ENCODE results near the gene DTNB. TPM values are rescaled to one million over a fixed set of nuclear protein-coding genes. Genes with fewer than 3 reads are reported as not detected.
"Not testable (repeated sequence)": the region's sequence is repeated elsewhere in the genome, so short reads cannot be mapped to it uniquely, and the experiment has no call there.

DTNB gene
- total RNA-seq, 1 donor from 2014 or later: 30.5 TPM

DNA sequence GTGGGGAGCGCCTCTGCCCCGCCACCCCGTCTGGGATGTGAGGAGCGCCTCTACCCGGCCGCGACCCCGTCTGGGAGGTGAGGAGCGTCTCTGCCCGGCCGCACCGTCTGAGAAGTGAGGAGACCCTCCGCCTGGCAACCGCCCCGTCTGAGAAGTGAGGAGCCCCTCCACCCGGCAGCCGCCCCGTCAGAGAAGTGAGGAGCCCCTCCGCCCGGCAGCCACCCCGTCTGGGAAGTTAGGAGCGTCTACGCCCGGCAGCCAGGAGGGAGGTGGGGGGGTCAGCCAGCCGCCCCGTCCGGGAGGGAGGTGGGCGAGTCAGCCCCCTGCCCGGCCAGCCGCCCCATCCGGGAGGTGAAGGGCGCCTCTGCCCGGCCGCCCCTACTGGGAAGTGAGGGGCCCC is 39.6 kb downstream of the DTNB start:
- H3K27me3 Mint-ChIP-seq; intact Hi-C loops (cut with micrococcal nuclease); DNase-seq: not testable (repeated sequence)

DNA sequence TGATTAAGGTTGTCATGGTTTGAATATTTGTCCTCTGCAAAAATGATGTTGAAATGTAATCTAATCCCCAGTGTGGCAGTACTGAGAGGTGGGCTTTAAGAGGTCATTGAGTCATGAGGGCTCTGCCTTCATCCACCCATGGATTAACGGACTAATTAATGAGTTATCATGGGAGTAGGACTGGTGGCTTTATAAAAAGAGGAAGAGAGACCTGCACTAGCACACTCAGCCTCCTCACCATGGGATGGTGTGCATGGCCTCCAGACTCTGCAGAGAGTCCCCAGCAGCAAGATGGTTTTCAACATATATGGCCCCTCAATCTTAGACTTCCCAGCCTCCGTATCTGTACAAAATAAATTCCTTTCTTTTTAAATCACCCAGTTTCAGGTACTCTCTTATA is 41.0 kb downstream of the DTNB start:
- H3K27ac Mint-ChIP-seq: no peak overlapping the region
- H3K4me1 Mint-ChIP-seq: no peaks in the 10 kb centered on the region
- intact Hi-C loops (cut with micrococcal nuclease): no loop called here
- no peaks in the 10 kb centered on the region for H3K27me3 Mint-ChIP-seq
- no peaks in the 10 kb centered on the region for H3K9me3 Mint-ChIP-seq
- H3K4me3 Mint-ChIP-seq: no peak overlapping the region
- no peak for DNase-seq
- peaks cover 5% of the 10 kb centered on the region for H3K36me3 Mint-ChIP-seq (ENCODE audit: low read depth)

More for the DNA sequence above, 39.6 kb downstream of the DTNB start:
- H3K36me3 Mint-ChIP-seq (ENCODE audit: low read depth); H3K27ac Mint-ChIP-seq; H3K4me3 Mint-ChIP-seq; H3K9me3 Mint-ChIP-seq; H3K4me1 Mint-ChIP-seq: not testable (repeated sequence)

GRCh38 chr2:25624635-25625034 is 48.7 kb downstream of the DTNB start:
- H3K4me3 Mint-ChIP-seq: no peak overlapping the region
- H3K27me3 Mint-ChIP-seq: no peaks in the 10 kb centered on the region
- H3K4me1 Mint-ChIP-seq: no peaks in the 10 kb centered on the region
- intact Hi-C loops (cut with micrococcal nuclease): no loop called here
- H3K9me3 Mint-ChIP-seq: no peaks in the 10 kb centered on the region
- H3K36me3 Mint-ChIP-seq (ENCODE audit: low read depth): peaks cover 19% of the 10 kb centered on the region
- DNase-seq: no peak
- no peak overlapping the region for H3K27ac Mint-ChIP-seq

- H3K27ac Mint-ChIP-seq: no peak overlapping the region
- peaks cover 19% of the 10 kb centered on the region for H3K36me3 Mint-ChIP-seq (ENCODE audit: low read depth)
- no peaks in the 10 kb centered on the region for H3K9me3 Mint-ChIP-seq
- H3K4me1 Mint-ChIP-seq: no peaks in the 10 kb centered on the region
- intact Hi-C loops (cut with micrococcal nuclease): no loop called here
- H3K27me3 Mint-ChIP-seq: no peaks in the 10 kb centered on the region
- no peak overlapping the region for H3K4me3 Mint-ChIP-seq
- DNase-seq: no peak
Observed at GRCh38 chr2:25623361-25623760, 50.0 kb downstream of the DTNB start.

DNA sequence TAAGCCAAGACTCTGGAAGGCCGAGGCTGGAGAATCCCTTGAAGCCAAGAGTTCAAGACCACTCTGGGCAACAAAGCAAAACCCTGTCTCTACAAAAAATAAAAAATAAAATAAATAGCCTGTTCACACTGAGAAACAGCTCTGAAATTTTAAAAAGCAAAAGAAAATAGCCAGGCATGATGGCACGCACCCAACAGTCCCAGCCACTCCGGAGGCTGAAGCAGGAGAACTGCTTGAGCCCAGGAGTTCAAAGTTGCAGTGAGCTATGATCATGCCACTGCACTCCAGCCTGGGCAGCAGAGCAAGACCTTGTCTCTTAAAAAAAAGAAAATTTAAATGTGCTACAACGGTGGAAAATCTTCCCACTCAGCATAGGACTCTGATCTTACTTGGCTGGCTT is 52.7 kb downstream of the DTNB start:
- H3K4me3 Mint-ChIP-seq: no peak overlapping the region
- H3K27ac Mint-ChIP-seq: no peak overlapping the region
- H3K9me3 Mint-ChIP-seq: no peaks in the 10 kb centered on the region
- intact Hi-C loops (cut with micrococcal nuclease): no loop called here
- no peak for DNase-seq
- peaks cover 11% of the 10 kb centered on the region for H3K36me3 Mint-ChIP-seq (ENCODE audit: low read depth)
- H3K27me3 Mint-ChIP-seq: no peaks in the 10 kb centered on the region
- no peaks in the 10 kb centered on the region for H3K4me1 Mint-ChIP-seq

DNA sequence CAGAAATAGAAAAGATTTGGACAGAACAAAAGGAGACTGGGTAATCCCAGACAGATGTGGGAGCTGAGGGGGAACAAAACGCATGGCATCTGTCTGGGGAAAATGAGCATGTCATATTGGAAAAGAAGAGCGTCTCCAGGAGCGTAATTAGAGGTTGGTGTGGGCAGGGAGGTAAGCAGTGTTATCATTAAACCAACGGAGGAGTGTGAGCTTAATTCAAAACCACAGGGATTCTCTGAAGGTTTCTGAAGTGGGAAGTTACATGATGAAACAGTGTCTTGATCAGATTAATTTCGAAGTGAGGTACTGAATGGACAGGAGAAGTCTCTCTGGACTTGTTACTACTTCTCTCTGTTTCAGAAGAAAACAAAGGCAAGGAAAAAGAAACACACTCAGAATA is 53.3 kb downstream of the DTNB start:
- H3K4me3 Mint-ChIP-seq: no peak overlapping the region
- no peaks in the 10 kb centered on the region for H3K27me3 Mint-ChIP-seq
- DNase-seq: no peak
- no peak overlapping the region for H3K27ac Mint-ChIP-seq
- intact Hi-C loops (cut with micrococcal nuclease): no loop called here
- H3K36me3 Mint-ChIP-seq (ENCODE audit: low read depth): peaks cover 8% of the 10 kb centered on the region
- no peaks in the 10 kb centered on the region for H3K4me1 Mint-ChIP-seq
- H3K9me3 Mint-ChIP-seq: no peaks in the 10 kb centered on the region

GRCh38 chr2:25619185-25619584 is 54.2 kb downstream of the DTNB start:
- H3K27me3 Mint-ChIP-seq: no peaks in the 10 kb centered on the region
- H3K27ac Mint-ChIP-seq: no peak overlapping the region
- no peak for DNase-seq

GRCh38 chr2:25618676-25619075 is 54.7 kb downstream of the DTNB start:
- H3K27me3 Mint-ChIP-seq: no peaks in the 10 kb centered on the region

More at GRCh38 chr2:25619185-25619584, 54.2 kb downstream of the DTNB start:
- H3K4me1 Mint-ChIP-seq: no peaks in the 10 kb centered on the region
- no peaks in the 10 kb centered on the region for H3K9me3 Mint-ChIP-seq
- H3K36me3 Mint-ChIP-seq (ENCODE audit: low read depth): peaks cover 8% of the 10 kb centered on the region
- intact Hi-C loops (cut with micrococcal nuclease): no loop called here
- H3K4me3 Mint-ChIP-seq: no peak overlapping the region

GRCh38 chr2:25617948-25618646 is 55.3 kb downstream of the DTNB start:
- no peak overlapping the region for H3K4me3 Mint-ChIP-seq
- intact Hi-C loops (cut with micrococcal nuclease): no loop called here
- peaks cover 4% of the 10 kb centered on the region for H3K36me3 Mint-ChIP-seq (ENCODE audit: low read depth)
- no peaks in the 10 kb centered on the region for H3K27me3 Mint-ChIP-seq
- no peak for DNase-seq
- H3K9me3 Mint-ChIP-seq: no peaks in the 10 kb centered on the region
- H3K27ac Mint-ChIP-seq: no peak overlapping the region
- no peaks in the 10 kb centered on the region for H3K4me1 Mint-ChIP-seq

More at GRCh38 chr2:25618676-25619075, 54.7 kb downstream of the DTNB start:
- Mint-ChIP-seq H3K9me3 (no peaks in the 10 kb centered on the region), H3K4me3 (no peak overlapping the region), H3K4me1 (no peaks in the 10 kb centered on the region), H3K36me3 (ENCODE audit: low read depth) (peaks cover 5% of the 10 kb centered on the region), H3K27ac (no peak overlapping the region)
- intact Hi-C loops (cut with micrococcal nuclease): no loop called here
- DNase-seq: no peak

DNA sequence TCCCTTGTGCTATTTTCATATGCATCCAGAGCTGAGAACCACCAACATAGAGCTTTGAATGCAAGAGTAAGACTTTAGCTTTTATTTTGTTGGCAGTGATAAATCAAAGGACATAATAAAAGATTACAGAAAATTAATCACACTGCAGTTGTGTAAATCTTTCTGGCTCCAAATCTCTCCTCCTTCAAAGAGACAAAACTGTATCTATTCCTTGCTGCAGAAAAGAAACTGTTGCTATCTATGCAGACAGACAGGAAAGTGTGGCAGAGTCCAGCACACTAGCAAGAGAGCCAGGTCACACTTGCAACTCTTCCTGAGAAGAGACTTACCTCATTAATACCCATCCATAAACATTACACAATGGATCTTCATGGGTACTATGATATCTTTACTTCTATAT is 57.5 kb downstream of the DTNB start:
- intact Hi-C loops (cut with micrococcal nuclease): no loop called here
- no peak for DNase-seq
- Mint-ChIP-seq H3K36me3 (ENCODE audit: low read depth) (peaks cover 3% of the 10 kb centered on the region), H3K4me1 (no peaks in the 10 kb centered on the region), H3K4me3 (no peak overlapping the region), H3K9me3 (no peaks in the 10 kb centered on the region), H3K27ac (no peak overlapping the region), H3K27me3 (no peaks in the 10 kb centered on the region)

DNA sequence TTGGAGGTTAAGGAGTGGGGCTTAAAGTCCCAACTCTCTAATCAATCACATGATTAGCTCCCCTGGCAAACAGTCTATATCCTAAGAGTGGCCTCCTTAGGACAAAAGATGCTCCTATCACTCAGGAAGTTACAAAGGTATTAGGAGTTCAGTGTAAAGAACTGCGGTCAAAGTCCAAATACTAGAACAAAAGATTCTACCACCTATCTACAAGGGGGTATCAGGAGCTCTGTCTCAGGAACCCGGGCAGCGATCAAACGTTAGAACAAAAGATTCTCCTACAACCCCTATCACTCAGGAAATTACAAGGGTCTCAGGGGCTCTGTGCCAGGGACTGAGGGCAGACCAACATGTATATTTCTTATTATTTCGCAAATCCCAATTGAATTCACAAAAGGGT is 58.0 kb downstream of the DTNB start:
- Mint-ChIP-seq H3K27ac (no peak overlapping the region), H3K4me1 (peaks cover 3% of the 10 kb centered on the region), H3K4me3 (no peak overlapping the region), H3K36me3 (ENCODE audit: low read depth) (peaks cover 3% of the 10 kb centered on the region), H3K9me3 (no peaks in the 10 kb centered on the region), H3K27me3 (no peaks in the 10 kb centered on the region)
- DNase-seq: no peak
- intact Hi-C loops (cut with micrococcal nuclease): no loop called here

GRCh38 chr2:25614711-25615110 is 58.7 kb downstream of the DTNB start:
- intact Hi-C loops (cut with micrococcal nuclease): no loop called here
- Mint-ChIP-seq H3K27me3 (no peaks in the 10 kb centered on the region), H3K27ac (no peak overlapping the region), H3K9me3 (no peaks in the 10 kb centered on the region), H3K4me3 (no peak overlapping the region), H3K4me1 (peaks cover 3% of the 10 kb centered on the region), H3K36me3 (ENCODE audit: low read depth) (no peaks in the 10 kb centered on the region)
- no peak for DNase-seq

GRCh38 chr2:25608718-25609117 is 64.7 kb downstream of the DTNB start:
- H3K4me1 Mint-ChIP-seq: peaks cover 9% of the 10 kb centered on the region
- H3K27me3 Mint-ChIP-seq: no peaks in the 10 kb centered on the region
- DNase-seq: no peak
- H3K27ac Mint-ChIP-seq: no peak overlapping the region
- H3K36me3 Mint-ChIP-seq (ENCODE audit: low read depth): no peaks in the 10 kb centered on the region
- intact Hi-C loops (cut with micrococcal nuclease): no loop called here
- no peaks in the 10 kb centered on the region for H3K9me3 Mint-ChIP-seq
- H3K4me3 Mint-ChIP-seq: no peak overlapping the region

DNA sequence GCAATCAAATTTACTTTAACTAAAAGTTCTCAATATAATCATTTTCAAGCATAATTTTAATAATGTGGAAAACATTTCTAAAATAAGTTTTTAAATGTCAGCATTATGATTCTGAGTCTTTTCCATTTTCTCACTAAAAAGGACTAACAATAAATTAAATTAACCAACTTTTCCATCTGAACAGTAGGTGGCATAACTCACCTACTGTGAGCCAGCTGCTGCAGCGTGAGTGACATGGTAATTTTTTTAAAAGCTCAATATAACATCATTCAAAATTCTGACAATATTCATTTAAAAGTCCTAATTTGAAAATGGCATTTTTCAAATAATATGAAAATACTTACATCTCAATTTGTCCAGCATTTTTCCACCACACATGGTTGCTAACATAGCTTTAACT is 66.5 kb downstream of the DTNB start:
- H3K27me3 Mint-ChIP-seq: no peaks in the 10 kb centered on the region
- H3K36me3 Mint-ChIP-seq (ENCODE audit: low read depth): no peaks in the 10 kb centered on the region
- H3K4me3 Mint-ChIP-seq: no peak overlapping the region
- intact Hi-C loops (cut with micrococcal nuclease): loop anchor here (1.0 to 2.0 kb wide), 2 partner anchors 58 to 93 kb away; no protein-coding TSS in a partner anchor
- no peaks in the 10 kb centered on the region for H3K9me3 Mint-ChIP-seq
- peak; percentile 63 for DNase-seq
- peaks cover 17% of the 10 kb centered on the region for H3K4me1 Mint-ChIP-seq
- no peak overlapping the region for H3K27ac Mint-ChIP-seq

DNA sequence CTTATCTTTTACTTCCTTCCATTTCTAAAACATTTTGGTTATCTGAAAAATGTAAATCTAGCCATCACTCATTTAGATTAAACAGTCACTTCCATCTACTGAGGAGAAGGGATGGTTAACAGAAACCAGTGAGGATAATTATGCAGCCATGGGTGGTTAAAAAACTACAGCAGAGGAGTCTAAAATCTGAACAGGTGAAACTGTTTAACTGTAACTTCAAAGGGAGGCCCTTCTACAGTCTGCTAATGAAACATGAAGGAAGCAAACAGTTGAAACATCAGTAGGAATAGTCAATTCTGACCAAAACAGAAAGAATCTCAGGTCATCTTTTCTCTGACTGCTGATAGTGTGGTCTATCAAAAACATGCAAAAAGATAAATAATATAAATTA is 71.0 kb downstream of the DTNB start:
- Mint-ChIP-seq H3K9me3 (no peaks in the 10 kb centered on the region), H3K4me1 (peaks cover 31% of the 10 kb centered on the region), H3K27ac (peak overlapping the region; percentile 55), H3K4me3 (no peak overlapping the region), H3K36me3 (ENCODE audit: low read depth) (no peaks in the 10 kb centered on the region), H3K27me3 (no peaks in the 10 kb centered on the region)
- intact Hi-C loops (cut with micrococcal nuclease): no loop called here
- DNase-seq: no peak

All from activated CD4-positive, alpha-beta T cell treated with anti-CD3 and anti-CD28 coated beads, Interleukin-2, amount 10 ng/mL, durations not matched to agents 24 days and 14 days (primary cell).